ENCODE data around the gene STK32A.

The STK32A gene

DNA sequence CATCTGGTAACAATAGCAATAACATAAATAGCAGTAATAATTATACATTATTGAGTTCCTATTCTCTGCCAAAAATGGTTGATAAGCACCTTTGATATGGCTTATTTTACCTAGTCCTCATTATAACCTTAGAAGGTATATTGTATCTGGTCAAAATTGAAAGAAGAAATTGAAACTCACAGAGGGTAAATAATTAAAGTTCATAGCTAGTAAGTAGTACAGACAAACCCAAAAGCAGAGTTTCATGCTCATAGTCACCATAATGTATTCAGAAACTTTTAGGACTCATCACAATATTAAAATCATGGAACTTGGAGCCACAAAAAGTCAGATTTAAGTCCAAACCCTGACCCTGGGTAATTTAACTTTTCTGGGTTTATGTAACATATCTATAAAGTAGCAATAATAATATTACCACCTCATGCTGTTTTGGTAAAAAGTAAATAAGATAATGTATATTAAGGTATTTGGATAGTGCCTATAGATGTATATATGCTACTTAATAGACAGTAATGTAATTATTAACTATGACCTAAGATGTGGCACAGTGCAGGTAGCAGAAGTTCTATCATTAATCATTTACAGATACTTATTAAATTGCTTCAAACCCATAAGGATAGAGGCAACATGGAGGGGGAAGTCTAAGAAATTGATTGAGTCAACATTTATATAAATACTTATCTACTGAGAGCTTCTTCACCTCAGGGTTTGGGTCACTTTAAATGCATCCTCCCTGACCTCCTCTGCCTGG is 32.4 kb downstream of the STK32A start:
- FAIRE-seq: no peak

DNA sequence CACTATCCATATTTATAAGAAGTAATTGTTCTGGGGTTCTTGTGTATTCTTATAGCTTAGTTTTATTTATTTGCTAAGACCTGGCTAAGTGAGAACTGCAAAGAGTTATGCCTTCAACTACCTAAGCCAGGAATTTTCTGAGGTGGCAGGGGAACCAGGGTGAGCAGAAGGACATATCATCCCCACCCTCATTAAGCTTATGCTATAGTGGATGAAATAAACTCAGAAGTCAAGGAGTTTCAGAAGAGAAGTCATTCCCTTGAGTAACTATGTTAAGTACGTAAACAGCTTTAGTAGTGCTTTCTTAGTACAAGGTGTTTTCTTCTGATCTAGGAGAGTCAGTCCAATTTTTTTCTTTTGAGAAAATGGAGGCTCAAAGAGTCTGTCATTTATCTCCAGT is 41.7 kb downstream of the STK32A start:
- no peak for FAIRE-seq

DNA sequence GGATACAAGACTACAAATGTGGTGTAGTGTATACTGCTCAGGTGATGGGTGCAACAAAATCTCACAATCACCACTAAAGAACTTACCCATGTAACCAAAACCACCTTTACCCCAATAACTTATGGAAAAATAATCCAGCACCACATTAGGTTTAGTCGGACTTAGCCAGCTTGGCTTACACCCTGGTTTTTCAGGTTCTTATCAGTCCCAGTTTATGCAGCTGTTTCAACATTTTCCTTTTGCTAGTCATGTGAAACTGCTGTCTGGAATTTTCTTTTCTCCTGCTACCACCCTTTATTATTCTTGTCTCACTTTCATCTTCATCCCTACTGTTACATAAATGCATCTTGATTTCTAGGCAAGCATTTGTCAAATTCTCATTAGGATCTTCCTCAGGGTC is 51.5 kb downstream of the STK32A start:
- FAIRE-seq: no peak

DNA sequence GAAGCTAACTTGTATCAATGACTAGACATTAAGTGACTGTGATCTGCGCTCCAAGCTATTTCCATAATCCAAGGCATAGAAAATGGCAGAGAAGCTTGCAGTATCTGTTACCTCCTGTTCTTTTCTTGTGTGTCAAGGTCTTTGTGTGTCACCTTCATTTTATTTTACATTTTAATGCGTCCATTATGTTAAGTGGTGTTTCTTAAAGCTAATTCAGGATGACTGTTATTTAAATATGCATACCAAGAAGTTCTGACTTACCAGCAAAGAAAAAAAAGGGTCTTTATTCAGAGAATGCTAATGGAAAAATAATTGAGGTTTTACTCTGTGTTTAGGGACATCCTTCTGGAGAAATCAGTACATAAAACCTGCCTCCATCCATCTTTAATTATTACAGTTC is 52.3 kb downstream of the STK32A start:
- FAIRE-seq: no peak

DNA sequence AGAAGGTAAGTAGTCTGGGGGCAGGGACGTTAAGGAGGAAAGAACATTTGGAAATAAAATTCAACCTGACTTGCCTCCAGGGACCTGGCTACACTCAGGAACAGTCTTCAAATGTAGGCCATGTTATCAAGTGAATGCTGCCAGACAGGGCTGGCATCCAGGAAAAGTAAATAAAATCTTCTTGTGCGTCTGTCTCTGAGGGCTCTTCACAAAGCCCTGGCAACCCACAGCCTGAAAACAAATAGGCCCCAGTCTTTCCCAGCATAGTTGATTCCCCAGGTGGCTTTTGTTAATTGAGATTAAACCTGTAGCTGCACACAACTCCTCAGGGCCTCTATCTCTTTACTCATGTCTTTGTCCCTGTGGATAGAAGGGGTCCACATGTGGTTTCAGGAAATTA is 55.4 kb downstream of the STK32A start:
- no peak for FAIRE-seq

DNA sequence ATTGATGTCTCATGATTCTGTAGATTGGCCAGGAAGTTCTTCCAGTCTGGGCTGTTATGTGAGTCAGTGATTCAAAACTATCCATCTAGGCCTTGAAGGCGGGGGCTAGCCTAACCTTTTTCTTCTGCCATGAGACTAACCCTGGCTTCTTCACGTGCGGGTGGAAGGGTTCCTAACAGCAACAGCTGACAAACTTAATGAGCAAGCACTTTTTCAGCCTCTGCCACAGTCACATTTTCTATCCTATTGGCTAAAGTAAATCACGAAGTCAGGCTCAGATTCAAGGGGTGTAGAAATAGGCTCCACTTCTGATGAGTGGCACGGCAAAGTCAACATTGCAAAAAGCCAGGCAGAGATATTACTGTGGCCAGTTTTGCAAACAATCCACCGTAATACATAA is 68.4 kb downstream of the STK32A start:
- no peak for FAIRE-seq

DNA sequence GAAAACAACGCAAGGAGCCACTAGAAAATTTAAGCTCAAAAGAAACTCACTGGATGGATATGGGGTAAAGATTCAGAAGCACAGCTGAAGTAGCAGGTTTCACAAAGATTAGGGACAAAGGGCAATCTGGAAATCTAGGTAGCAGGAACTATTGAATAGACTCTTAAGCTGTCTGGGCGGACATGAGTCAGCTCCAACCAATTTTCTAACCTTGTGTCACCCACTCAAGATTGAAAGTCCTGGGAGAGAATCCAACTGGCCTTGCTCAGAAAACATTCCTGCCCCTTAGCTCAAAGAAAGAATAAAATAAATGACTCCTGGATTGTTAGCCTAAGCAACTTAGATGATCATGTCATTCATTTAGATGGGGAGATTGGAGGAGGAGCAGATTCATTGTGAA is 69.2 kb downstream of the STK32A start:
- FAIRE-seq: no peak

DNA sequence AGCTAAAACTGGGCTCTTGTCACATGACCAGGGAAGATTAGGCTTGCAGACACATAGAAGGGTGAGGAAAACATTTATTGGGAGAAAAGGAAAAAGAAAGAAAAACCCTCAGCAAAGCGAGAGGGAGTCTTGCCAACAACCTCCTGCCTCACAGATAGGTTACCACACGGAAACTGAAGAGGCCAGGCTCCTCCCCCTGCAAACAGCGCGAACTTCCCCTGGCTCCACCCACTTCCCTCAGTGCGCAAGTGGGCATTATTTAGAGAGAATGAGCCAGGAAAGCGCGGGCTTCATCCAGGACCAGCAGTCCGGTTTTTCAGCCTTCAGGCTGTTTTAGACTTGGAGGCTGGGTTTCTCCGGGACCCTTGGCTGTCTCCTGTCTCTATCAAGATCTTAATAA is 70.3 kb downstream of the STK32A start:
- FAIRE-seq: no peak

DNA sequence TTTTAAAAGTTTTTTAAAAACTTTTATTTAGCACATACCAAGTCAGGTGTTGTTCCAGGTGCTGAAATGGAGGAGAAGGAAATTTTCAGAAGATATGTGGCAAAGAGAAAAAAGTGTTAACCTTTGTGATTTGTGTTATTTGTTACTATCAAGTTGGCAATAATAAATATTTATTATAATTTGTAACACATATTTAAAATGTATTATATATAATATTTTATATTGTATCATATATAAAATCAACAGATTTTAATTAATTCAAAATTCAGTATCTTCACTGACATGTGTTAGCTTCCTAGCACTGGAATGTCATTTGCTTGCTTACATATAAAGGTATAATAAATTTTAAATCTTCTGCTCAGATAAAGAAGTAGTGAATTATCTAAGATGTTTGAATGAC is 71.5 kb downstream of the STK32A start:
- FAIRE-seq: peak; percentile 58

DNA sequence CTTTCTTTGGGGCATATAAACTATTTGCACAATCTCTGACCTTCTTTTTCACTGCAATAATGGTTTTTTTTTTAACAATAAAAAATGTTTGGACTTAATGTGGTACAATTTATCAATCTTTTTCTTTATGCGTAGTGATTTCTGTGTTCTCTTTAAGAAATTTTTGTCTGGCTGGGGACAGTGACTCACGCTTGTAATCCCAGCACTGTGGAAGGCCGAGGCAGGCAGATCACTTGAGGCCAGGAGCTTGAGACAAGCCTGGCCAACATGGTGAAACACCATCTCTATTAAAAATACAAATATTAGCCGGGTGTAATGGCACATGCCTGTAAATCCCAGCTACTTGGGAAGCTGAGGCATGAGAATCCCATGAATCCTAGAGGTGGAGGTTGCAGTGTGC is 72.3 kb downstream of the STK32A start:
- FAIRE-seq: no peak

DNA sequence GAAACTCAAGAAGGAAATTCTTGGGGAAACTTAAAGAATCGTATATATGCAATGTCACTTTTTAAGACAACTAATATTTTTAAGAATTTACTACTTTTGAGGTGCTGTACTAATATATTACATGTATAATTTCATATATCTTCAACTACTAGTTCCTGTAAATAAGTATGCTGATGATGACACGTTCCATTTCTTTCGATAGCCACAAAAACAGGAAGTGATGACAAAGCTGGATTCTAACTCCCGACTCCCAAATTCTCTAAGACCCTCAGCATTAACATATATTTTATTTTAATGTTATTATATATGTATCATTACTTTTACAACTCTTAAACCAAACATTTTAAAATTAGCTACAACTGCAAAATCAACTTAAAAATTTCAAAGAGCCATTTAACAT is 74.8 kb downstream of the STK32A start:
- no peak for FAIRE-seq

DNA sequence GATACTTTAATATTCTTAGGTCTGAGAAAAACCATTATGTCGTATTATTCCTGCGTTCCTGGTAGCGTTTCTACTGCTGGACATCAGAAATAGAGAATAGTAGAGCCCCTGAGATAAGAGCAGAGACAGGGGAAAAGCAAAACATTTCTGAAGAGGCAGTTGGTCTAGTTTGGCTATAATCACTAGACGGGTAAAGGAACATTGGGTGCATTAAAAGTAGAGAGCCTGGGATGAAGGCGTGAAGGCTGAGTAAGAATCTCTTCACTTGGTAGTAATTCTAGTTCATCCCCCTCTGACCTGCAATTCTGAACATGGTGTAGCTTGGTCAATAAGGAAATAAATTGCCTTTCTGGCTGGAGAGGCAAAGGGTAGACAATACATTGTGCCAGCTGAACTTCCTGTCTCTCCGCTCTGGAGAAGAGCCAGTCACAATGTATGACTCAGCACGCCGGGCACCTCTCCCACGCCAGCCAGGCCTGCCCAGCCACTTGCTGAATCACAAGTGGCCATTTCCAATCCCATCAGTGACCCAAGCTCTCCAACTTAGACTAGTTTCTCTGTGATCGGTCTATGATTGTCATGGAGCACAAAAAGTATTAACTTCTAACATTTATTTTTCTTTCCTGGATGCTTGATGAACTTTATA is 75.4 kb downstream of the STK32A start:
- FAIRE-seq: no peak

DNA sequence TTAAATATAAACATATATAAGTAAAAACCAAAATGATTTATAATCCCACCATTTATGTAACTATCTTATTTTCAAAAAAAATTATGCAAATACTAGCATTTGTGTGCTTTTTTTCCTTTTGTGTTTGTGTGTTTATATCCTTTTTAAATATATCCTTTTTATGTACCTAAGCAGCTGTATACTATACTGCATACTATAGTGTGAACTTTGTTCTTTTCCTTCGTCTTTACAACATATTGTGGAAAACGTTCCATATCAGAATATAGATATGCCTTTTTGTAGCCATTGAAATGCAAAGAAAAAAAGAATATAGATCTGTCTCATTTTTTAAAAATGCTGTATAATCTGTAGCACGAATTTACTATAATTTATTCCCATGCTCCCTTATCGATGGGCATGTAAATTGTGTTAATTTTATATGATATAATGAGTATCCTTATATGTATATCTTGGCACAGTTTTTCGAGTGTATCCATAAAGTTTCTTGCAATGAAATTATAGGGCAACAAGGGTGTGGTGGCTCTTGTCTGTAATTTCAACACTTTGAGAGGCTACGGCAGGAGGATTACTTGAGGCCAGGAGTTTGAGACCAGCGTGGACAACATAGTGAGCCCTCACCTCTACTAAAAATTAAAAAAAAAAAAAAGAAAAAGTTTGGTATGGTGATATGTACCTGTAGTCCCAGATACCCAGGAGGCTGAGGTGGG is 83.3 kb downstream of the STK32A start:
- FAIRE-seq: no peak

DNA sequence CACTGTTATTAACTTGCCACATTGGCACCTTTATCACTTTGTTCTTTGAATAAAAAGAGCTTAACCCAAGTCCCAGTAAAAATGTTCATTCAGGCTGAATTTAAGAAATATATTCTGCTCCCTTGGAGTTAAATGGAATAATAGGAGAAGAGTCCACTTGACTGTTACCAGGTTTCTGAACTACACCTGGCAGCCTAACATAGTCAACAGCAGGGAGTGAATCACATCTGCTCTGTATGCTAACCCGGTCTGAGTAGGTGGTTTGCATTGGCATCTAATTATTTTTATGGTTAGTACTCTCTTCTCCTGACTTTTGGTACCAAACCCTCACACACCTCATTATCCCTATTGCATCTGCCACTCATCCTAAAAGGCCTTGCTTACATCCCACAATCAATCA is 86.7 kb downstream of the STK32A start:
- FAIRE-seq: no peak

DNA sequence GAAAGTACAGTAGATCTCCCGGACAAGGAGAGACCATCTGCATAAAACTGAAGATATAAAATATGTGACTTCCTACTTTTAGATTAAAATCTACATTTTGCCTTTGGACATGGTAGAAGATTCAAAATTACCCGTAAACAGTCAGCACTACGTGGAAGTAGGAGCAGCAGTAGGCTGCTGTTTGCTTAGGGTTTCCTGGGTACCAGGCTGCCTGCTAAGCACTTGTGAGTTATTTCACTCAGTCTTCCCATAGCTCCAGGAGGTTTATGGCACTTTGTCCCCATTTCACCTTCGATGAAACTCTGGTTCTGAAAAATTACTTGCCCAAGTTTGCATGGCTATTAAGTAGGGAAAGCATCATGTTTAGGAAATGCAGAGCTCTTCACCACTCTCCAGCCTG is 92.6 kb downstream of the STK32A start:
- no peak for FAIRE-seq

DNA sequence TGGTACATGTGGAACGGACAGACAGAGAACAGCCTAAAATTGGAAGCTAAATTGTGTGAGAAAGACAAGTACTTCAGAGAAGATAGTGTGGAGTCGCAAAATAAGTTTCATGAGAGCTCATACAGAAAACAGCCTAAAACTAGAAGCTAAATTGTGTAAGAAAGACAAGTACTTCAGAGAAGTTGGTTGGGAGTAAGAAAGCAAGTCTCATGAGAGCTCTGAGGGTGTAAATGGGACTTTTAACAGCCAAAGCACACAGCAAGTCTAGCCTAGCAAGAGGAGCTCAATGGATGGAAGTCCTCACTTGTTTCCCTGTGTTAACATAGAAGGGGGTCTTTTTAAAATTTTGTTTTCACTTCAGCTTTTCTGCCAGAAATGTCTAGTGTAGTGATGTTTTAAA is 93.1 kb downstream of the STK32A start:
- FAIRE-seq: no peak

DNA sequence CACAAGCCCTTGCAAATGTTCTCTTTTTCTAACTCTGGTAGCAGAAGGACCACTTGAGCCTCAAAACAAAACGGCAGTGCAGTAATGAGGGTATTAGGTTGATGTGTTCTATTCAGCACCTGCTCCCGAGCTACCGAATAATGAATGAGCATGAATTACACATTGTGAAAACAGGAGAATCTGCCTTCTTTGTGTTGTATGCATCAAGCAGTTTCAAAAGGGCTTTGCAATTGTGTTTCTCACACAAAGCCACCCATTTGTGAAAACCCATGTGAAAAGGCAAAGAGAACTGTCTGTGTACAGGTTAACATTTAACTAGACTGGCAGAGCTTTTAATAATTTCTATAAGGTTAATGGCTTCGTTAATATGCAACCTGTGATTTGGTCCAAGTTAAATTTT is 97.8 kb downstream of the STK32A start:
- no peak for FAIRE-seq

DNA sequence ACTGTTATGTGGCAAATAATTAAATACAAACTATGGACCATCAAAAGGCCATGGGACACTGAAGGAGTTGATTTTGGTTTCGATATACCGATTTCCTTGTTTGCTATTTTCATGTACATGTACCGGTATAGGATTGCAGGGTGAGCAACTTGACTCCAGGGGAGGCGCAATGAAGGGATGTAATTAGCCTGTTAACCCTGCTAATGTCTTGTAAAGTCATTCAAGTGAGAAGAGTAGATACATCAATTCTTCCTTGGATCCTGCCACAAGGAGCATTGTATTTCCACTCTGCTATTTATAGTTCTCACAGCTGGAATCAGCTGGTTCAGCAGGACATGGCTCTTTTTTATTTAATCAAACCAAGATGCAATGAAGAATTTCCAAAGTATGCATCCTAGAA is 102.0 kb downstream of the STK32A start:
- no peak for FAIRE-seq

DNA sequence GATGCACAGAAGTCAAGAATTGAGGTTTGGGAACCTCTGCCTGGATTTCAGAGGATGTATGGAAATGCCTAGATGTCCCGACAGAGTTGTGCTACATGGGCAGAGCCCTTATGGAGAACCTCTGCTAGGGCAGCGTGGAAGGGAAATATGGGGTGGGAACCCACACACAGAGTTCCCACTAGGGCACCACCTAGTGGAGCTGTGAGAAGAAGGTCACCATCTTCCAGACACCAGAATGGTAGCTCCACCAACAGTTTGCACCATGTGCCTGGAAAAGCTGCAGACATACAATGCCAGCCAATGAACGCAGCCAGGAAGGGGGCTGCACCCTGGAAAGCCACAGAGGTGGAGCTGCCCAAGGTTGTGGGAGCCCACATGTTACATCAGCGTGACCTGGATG is 104.5 kb downstream of the STK32A start:
- no peak for FAIRE-seq

DNA sequence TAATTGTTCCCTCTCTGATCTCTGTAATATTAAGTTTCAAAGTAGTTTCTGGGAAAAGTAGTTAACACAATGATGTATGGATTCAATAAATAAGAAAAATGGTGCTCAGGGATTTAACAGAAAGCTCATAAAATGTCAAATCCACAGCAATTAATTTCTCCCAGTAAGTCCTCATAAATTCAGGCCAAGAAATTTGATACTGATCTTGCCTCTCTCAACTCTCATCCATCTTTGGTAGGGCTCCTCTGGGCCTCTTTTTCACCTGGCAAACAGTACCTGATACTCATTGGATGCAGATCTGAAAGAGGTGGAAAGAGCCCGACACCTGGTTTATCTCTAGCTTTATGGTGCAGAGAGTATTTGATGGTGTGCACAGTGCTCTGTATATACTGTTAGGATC is 106.1 kb downstream of the STK32A start:
- FAIRE-seq: no peak

DNA sequence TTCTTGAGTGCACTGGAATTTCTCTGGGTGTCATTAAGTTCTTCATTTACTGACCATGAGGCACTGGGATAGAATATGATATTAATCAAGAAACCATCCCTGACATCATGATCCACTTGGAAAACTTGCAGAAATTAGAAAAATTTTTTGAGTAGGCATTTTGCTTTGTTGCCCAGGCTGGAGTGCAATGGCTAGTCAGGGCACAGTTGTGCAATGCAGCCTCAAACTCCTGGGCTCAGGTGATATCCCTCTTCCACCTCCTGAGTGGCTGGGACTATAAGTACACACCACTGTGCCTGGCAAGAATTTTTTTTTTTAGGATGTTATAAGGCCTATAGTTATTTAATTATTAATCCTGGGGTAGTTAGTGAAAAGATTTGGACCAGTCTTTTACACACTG is 106.5 kb downstream of the STK32A start:
- no peak for FAIRE-seq

DNA sequence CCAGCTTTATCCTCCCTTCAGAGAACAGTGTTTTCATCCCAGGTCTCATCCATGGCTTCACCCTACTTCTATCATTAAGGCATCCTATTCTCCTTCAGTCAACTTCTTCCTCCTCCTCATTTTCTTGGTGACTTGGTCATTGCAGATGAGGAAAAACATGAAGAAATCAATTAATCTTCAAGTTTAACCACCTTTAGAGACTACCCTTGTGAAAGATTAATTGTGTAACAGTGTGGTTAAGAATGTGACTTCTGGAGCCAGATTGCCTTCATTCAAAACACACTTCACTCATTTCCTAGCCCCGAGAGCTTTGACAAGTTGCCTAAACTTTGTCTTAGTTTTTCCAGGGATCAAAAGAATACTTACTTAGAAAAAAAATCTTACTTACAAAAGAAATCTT is 110.0 kb downstream of the STK32A start:
- FAIRE-seq: no peak

DNA sequence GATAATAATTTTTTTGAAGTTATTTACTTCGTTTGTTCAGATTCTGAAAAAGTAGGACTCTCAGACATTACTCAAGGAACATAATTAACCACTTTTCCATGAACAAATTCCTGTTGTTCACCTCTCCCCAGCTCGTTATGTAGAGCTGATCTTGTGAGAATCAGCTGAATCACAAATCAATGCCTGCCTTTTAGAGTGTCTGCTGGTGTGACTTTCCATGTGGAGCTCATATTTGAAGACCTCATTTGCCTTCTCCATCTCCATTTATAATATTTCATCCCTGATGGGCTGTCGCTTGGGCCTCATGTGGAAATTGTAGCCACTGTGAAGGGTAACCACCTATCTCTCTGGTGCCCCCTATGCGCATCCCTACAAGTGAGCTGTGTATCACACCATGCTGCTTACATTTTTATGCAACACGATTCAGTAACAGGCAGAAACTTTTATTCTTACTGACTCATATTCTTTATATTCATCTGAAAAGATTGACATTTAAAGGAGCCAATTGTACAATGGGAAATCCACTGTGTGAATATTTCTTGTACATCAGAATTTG is 111.3 kb downstream of the STK32A start:
- FAIRE-seq: no peak

DNA sequence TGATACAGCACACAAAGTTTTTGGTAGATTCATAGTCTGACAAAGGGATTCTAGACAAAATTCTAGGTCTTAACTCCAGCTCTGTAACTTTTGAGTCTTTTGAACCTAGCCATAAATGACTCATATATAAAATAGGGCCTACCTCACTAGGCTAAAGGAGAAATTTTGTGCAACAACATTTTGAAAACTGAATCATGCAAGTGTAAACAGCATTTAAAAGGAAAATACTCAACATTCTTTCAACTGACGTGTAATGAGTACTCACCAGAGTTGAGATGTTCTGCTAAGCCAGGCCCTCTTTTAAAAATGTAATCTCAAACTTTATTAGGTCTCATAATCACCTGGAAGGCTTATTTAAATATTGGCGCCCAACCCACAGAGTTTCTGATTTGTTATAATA is 113.2 kb downstream of the STK32A start:
- no peak for FAIRE-seq

All from endometrium (tissue), 2 donors.